T-helper 22 cell (primary cell): Measurements from ENCODE around the gene ADH1C.
"Not testable (repeated sequence)": the region's sequence is repeated elsewhere in the genome, so short reads cannot be mapped to it uniquely, and the experiment has no call there.

ENCODE experiments used
- DNase-seq: peaks from one replicate; pipeline ENCODE4 v3.0.0-alpha.2; 2020; ENCODE audit warnings: low read depth

Gene ADH1C

DNA sequence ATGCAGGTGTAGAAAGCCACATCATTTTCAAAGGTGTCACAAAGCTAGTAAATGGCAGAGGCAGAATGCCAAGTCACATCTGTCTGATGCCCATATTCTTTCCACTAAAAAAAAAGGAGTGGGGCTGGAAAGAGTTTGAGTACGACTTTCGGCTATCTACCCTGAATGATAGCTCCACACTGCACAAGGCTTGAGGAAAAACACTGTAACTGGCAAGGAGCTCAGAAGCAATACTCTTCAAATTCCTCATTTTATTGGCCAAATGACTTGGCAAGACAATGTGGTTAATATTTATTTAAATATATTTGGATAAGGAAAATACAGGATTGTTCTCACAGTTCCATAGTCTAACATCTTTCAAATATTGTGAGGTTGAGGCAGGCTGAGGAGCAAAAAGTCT, 5.4 kb upstream of the ADH1C start:
- DNase-seq = no peak

DNA sequence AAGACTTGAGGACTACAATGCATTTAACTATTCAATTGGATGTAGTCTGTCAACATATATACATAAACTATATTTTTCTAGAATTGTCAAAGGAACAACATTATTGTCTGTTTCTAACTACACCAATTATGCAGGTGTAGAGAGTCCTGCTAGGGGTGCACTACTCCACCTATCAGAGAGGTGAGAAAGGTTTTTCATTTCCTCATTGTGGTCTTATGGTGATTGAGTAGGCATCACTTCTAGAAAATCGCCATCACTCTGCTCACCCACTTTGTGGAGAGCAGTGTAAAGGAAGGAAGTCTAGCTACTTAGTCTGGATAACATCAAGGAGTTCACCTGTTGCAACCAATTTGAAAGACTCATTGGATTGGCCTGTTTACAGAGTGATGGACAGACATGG, 4.4 kb upstream of the ADH1C start:
- no peak for DNase-seq

DNA sequence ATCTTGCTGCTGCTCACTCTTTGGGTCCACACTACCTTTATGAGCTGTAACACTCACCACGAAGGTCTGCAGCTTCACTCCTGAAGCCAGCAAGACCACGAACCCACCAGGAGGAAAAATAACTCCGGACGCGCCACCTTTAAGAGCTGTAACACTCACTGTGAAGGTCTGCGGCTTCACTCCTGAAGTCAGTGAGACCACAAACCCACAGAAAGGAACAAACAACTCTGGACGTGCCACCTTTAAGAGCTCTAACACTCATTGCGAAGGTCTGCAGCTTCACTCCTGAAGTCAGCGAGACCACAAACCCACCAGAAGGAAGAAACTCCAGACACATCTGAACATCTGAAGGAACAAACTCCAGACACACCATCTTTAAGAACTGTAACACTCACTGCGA, 3.6 kb upstream of the ADH1C start:
- not testable (repeated sequence) for DNase-seq

DNA sequence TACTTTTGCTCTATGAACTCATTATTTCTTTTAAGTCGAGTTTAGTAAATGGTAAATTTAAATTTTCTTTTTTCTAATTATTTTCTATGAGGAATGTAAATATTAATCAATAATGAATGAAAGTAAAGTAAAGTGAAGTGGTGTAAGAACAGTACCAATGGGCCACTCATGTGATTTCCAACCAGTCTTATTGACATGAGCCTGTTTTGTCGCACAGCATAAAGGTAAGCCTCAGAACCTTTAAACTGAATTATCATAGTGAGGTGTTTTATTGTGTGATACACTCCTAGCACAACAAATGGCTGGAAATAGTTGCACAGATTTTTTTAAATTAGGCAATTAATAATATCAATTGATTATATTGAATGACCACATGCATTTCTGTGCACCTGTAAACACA, 1.1 kb downstream of the ADH1C start:
- DNase-seq = no peak

DNA sequence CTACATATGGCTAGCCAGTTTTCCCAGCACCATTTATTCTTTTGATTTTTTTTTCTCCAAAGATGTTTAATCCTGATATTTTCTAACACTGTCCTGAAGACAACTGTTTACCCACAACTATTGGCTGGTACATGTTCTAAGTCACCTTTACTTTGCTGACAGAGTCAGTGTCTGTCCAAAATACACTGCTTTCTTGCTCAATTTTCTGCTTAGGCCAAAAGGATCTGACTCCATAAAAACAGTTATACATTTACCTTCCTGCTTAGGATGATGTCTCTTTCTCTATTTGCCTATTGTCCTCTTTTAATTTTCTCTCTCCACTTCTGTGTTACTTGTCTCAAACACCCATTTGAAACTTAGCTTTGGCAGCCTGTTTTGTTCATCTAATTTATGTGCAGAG, 3.2 kb downstream of the ADH1C start:
- no peak for DNase-seq

DNA sequence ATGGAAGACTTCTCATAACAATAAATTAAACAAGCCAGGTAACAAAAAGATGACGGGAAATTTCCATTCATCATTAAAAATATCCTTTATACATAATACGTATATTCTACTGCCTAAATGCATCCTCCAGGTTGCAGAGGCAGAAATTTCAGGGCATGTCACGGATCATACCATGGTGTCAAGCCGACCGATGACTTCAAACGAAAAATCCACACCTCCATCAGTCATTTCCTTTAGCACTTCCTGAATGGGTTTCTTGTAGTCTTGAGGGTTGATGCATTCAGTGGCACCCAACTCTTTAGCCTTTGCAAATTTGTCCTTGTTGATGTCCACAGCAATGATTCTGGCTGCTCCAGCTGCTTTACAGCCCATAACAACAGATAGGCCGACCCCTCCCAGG, 9.9 kb downstream of the ADH1C start:
- DNase-seq = not testable (repeated sequence)

DNA sequence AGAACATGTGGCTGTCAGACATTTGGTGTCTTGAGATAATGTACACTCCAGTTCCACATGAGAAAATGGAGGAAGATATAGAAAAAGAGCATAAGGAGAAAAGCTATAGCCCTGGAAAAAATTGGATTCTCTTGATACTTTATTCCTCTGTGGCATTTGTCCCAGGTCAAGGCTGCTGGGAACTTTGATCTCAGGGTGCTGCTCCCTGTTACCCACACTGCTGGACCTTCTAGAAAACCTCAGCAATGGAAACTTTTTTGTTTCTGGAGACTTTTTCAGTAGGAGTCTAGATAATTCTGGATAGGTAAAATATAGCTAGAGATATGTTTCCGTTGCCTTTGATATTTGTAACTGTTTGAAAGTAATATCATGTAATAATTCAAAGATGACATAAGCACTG, 11.1 kb downstream of the ADH1C start:
- DNase-seq = no peak

DNA sequence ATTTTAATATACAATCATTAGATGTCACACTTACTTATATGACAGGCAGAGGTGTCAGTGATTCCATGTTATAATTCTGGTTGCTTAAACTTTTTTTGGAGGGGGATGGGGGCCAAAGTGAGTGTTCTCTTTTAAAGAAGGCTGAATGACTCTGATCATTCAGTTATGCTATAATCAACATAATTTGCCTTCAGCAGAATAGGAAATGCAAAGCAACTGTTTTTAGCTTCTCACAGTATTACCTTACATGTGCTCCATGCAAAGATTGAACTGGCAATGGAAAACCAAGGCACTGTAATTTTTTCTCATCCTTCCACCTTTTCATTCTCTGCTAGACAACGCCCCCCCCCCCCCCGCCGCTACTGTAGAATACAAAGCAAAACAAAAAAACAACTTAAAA, 13.4 kb downstream of the ADH1C start:
- DNase-seq = no peak

DNA sequence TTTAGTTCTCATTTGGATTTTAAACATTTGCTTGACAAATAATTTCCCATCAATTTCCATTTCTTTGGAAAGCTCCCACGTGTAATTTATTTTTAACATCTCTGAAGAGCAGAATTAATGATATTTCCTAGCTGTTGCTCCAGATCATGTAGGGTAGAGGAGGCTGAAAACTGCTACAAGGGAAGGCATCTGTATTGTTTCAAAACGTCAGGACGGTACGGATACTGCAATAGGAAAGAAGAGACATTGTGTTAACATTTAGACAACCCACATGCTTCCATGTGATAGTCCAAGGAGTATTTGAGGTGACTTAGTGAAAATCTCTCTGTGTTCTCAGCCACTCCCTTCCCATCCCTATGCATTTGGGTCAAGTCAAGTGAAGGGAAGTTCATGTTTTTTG, 16.0 kb downstream of the ADH1C start:
- no peak for DNase-seq

DNA sequence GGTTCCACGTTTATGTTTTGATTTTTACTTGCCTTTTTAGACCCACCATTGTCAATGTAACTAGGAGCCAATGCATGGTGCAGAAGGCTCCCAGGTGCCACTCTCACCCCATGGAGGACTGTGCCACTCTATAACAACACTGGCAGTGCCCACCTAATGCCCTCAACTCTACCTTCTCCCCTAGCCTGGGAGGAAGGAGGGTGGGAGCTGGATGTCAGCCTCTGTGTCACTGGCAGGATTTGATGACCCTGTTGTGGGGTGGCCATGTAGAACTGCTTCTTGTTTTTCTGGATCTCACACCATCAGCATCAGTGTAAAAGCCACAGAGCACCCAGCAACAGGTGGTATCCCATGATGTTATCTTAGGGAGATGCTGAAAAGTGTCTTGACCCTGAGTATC, 17.7 kb downstream of the ADH1C start:
- DNase-seq = no peak

DNA sequence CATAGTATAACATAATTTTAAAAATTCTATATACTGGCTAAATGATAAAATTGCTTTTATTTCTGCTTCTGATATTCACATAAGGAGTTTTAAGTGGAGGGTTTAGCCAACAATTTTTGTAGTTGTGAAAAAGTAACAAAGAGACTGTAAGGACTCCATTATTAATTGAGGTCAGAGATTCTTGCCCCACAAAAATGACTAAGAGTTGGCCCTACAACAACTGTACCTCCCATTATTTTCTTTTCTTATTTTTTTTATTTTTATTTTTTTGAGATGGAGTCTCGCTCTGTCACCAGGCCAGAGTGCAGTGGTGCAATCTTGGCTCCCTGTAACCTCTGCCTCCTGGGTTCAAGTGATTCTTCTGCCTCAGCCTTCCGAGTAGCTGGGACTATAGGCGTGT, 21.9 kb downstream of the ADH1C start:
- no peak for DNase-seq

DNA sequence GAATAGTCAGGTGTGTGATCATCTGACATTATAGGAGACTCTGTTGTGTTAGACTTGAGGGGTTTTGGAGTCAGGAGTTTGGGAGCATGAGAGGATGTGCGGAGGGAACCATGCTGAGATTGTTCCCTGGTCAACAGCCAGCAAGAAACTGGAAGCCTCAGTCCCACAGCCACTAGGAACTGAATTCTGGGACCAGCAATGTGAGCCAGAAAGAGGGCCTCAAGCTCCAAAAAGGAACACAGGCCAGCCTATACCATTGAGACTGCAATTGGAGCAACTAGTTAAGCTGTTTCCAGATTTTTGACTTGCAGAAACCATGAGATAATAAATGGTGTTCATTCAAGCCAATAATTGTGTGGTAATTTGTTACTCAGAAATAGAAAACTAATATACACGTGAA, 22.7 kb downstream of the ADH1C start:
- DNase-seq = no peak

DNA sequence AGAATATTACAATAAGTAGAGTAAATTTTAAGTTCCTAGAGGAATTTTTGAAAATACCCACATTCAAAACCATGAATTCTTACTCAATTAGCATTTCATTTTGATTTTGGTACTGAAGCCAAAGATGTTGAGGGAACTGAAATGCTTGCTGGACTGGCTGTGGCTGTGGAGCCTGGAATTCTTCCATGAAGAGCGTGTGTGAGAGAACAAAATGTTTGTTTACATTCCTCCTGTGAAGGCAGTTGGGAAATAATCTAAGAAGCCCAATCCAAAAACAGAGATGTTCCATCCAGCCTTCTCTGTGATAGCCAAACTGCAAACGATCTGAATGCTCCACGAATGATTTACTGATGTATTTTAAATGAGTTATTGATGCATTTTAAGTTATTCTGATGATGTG, 27.6 kb downstream of the ADH1C start:
- DNase-seq = no peak

DNA sequence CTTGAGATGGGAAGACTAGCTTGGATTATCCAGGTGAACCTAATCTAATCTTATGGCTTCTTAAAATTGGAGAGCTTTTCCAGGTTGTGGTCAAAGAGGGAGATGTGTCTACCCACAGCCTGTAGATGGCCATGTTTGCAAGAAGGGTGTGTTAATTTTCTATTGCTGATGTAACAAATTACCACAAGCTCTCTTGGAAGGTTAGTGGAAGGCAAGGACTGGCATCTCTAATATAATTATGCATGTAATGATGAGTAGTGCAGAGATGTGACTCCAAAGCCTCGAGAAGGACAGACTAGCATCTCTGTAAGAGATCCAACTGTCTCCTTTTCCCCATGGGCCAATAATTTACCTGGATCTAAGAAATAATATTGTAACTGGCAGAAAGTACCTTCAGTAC, 28.2 kb downstream of the ADH1C start:
- DNase-seq = no peak

DNA sequence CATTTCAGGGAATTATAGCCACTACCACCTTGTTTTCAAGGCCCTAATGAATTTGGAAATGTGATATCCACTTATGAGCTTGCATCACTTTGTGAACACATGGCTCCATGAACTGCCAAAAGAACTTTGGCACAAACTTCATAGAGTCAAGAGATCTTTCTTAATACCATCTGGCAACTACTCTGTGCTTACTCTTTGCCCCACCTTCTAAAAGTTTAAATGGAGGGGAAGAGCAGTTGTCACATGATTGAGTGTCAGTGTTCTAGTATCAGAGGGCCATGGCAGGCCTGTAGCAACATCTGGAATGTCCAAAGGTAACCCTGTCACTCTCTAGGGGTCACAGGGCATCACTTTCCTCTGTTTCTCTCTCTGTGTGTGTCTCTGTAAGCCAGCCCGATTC, 28.8 kb downstream of the ADH1C start:
- DNase-seq = no peak

DNA sequence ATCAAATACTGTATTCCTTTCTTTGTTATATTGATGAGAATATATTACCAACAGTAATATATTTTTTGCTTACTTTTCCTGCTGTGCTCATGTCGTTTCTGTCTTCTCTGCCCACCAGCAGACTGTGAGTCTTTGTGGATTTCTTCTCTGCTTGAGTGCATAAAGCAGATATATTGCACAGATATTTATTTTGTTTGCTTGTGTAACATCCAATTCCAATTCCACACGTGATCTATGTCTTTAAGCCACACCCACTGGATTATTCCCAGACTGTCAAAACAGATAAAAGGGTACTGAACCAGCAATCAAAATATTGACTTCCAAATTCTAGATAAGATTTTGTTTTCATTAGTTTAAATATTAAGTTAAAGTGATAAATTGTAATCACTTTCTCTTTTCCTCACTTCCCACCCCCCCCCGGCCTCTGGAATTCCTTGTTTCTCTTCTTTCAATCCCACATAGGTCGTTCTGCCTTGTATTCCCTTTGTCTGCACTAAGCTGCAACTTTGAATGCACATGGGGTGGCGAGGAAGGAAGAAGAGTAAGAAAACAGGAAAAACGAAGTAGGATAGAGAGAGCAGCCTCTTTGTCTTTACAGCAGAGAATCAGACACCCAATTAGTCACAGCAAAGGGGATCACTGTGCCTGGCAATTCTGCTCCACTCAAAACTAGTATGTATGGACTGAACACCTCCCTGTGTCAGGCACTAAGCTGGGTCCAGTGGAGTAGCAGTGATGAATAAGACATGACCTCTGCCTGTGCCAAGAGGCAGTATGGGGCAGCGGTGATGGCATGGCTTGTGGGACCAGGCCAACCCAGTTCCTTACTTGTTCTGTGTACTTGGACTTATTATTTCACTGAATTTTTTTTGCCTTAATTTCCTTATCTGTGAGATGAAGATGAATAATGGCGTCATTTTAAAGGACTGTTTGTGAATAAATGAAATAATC, 31.0 kb downstream of the ADH1C start, which contains the start of gene ADH1B:
ADH1B (minus strand) TSS at position 161 of the 951 bp plus-strand sequence; CDS start at position 91, 70 bp downstream.
- DNase-seq = no peak

DNA sequence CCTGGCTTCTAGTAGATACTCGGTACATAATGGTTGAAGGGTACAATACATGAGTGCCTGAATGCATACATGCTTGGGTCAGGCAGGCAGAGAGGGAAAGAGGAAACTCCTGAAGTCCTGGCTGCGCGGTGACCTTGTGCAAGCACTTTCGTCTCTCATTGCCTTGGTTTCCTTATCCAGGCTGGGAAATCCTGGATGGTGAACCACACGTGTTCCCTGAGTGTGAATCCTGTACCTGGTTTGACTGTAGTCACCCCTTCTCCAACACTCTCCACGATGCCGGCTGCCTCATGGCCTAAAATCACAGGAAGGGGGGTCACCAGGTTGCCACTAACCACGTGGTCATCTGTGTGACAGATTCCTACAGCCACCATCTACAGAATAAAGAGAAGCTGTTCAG, 34.7 kb downstream of the ADH1C start:
- DNase-seq = not testable (repeated sequence)

DNA sequence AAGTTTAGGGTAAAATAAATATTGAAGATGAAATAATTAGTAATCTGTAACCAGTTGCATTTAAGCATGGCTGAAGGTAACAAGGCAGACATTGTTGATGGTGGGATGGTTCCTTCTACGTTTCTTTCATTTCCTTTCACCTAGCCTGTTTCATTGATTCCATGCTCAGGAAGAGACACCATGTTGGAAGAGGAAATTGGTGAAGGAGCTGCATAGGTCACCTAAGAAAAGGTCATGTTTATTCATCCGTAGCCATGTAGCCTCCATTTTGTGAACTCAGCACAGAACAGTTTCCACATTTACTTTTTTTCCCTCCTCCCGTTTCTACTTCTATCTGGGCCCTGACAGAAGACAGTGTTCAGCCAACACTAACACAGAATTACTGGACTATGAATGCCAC, 35.2 kb downstream of the ADH1C start:
- DNase-seq = no peak

DNA sequence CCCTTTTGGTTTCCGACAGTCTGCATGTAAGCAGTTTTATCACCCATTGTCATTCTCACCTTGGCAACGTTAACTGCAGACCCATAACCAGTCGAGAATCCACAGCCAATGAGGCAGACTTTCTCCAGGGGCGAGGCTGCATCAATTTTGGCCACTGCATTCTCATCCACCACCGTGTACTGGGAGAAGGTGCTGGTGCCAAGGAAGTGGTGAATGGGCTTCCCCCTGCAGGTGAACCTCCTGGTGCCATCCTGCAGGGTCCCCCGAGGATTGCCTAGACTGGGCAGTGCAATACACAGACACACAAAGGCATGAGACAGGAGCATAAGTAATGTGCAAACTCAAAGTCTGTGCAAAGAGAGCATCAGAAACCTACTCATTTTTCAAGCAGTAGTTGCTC, 36.7 kb downstream of the ADH1C start:
- DNase-seq = no peak

DNA sequence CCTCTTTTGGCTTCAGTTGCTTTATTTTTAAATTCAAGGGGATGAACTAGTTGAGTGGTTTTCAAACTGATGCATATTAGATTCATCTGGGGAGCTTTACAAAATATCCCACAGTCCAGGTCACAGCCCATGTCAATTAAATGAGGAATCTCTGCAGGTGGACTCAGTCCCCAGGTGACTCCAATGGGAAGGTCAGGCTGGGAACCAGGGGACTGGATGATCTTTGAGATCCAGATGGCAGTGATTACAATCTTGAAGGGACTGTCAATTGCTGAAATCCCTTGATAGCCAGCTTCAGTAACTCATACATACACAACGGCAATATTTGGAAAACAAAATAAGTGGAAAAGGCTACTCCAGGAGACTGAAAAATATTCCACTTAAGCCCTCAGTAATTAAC, 38.3 kb downstream of the ADH1C start:
- DNase-seq = no peak

DNA sequence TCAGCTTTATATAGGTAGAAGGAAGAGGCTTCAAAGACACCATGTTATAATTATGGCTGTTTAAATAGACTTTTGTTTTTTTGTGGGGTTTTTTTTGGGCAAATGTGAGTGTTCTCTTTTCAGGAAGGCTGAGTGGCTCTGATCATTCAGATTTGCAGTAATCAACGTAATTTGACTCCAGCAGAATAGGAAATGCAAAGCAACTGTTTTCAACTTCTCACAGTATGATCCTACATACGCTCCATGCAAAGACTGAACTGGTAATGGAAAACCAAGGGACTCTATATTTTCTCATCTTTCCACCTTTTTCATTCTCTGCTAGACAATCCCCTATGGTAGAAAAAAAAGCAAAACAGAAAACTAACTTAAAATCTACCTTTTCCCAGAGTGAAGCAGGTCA, 42.2 kb downstream of the ADH1C start:
- no peak for DNase-seq

DNA sequence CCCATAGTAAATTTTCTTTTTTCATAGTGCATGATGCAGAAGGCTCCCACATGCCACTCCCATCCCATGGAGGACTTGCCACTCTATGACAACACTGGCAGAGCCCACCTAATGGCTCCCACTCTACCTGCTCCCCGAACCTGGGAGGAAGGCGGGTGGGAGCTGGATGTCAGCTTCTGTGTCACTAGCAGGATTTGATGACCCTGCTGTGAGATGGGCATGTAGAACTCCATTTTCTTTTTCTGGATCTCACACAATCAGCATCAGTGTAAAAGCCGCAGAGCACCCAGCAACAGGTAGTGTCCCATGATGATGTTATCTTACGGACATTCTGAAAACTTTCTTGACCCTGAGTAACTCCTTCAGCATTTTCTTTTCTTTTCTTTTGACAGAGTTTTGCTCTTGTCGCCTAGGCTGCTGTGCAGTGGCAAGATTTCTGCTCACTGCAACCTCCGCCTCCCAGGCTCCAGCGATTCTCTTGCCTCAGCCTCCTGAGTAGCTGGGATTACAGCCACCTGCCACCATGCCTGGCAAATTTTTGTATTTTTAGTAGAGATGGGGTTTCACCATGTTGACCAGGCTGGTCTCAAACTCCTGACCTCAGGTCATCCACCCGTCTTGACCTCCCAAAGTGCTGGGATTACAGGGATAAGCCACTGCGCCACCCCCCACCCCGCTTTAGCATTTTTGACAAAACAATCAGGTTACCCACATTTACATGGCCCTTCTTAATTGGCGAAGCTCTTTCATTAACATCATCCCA, 46.7 kb downstream of the ADH1C start:
- DNase-seq = no peak
